ENCODE results near the gene POU4F3. TPM values are rescaled to one million over a fixed set of nuclear protein-coding genes. Genes with fewer than 3 reads are reported as not detected.

POU4F3 gene
- total RNA-seq, 4 donors from 2014 or later = not detected

DNA sequence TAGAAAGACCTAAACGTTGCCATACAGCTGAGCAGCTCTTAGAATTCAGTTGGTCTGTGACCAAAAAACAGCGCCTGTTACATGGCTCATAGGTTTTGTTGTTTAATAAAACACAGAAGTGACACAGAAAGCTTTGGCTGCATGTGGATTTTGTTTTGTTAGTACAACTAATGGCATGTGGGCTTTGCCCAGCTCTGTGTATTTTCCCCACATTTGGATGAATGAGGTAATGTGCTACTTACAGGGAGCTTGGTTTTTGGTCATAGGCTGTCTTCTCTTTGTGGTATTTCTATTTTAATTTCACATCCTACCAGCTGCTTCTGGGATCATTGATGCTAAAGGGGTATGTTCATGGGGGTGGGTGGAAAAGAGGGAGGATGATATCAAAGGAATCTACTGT lies 37.0 kb upstream of the POU4F3 start:
- TF ChIP-seq, protein P1, sequence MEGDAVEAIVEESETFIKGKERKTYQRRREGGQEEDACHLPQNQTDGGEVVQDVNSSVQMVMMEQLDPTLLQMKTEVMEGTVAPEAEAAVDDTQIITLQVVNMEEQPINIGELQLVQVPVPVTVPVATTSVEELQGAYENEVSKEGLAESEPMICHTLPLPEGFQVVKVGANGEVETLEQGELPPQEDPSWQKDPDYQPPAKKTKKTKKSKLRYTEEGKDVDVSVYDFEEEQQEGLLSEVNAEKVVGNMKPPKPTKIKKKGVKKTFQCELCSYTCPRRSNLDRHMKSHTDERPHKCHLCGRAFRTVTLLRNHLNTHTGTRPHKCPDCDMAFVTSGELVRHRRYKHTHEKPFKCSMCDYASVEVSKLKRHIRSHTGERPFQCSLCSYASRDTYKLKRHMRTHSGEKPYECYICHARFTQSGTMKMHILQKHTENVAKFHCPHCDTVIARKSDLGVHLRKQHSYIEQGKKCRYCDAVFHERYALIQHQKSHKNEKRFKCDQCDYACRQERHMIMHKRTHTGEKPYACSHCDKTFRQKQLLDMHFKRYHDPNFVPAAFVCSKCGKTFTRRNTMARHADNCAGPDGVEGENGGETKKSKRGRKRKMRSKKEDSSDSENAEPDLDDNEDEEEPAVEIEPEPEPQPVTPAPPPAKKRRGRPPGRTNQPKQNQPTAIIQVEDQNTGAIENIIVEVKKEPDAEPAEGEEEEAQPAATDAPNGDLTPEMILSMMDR (IDR thresholded peaks at IDR 0.05) = no peak
- no peak for TF ChIP-seq POLR2A (IDR thresholded peaks at IDR 0.05)
- Histone ChIP-seq H3K4me1 (peaks cover 0 to 8% of the 10 kb centered on the region in 2 donors), H3K27ac (no peak overlapping the region), H3K36me3 (no peaks in the 10 kb centered on the region), H3K9me3 (no peaks in the 10 kb centered on the region), H3K27me3 (no peaks in the 10 kb centered on the region), H3K4me3 (replicated peaks in 1 of 3) (no peak overlapping the region)
- DNase-seq = no peak
- intact Hi-C loops (cut with DNase I) = no loop called here
- WGBS, 2 donors = 27 to 28% methylated on average over 2 of the region's 2 CpGs

DNA sequence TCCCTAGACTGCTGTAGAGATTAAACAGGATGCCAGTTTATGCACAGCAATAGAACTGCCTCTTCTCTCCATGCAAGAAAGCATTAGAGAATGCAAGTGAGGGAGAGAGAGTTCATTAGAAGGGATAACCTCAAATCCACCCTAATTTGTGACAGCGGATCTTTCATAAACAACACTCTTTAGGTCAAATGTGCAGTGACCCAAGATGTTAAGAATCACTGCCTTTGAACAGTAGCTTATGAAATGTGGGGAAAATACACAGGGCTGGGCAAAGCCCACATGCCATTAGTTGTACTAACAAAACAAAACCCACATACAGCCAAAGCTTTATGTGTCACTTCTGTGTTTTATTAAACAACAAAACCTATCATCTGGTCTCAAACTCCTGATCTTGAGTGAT lies 36.2 kb upstream of the POU4F3 start:
- Histone ChIP-seq H3K27me3 (no peaks in the 10 kb centered on the region), H3K4me3 (replicated peaks in 1 of 3) (no peak overlapping the region), H3K4me1 (peaks cover 0 to 8% of the 10 kb centered on the region in 2 donors), H3K27ac (no peak overlapping the region), H3K36me3 (no peaks in the 10 kb centered on the region), H3K9me3 (no peaks in the 10 kb centered on the region)
- TF ChIP-seq, protein P1 (IDR thresholded peaks at IDR 0.05) = no peak
- no peak for TF ChIP-seq POLR2A (IDR thresholded peaks at IDR 0.05)
- no peak for DNase-seq
- intact Hi-C loops (cut with DNase I) = no loop called here
- WGBS, 2 donors = 44 to 52% methylated on average over 1 of the region's 1 CpG

DNA sequence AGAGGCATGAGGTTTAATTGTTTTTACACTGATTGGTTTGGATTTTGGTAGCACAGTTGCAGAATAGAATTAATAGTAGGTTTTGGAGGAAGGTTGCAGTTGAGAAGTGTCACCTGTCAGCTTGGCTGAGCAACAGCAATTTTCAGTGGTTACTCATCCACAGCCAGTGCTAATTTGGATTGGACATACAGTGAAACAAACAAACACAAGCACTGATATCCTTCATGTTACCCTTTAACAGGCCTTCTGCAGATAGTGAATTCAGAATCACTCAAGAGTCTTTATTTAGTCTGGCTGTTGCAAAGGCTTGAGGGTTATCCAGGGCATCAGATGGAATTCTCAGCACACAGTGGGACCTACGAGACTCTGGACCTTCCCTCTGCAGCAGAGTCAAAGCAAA lies 31.8 kb upstream of the POU4F3 start:
- intact Hi-C loops (cut with DNase I) = no loop called here
- no peaks in the 10 kb centered on the region for H3K9me3 ChIP-seq
- TF ChIP-seq, protein P1 (IDR thresholded peaks at IDR 0.05) = no peak
- TF ChIP-seq POLR2A (IDR thresholded peaks at IDR 0.05) = no peak
- WGBS, 2 donors = 35 to 41% methylated on average over 1 of the region's 1 CpG
- no peak for DNase-seq
- peaks cover 0 to 3% of the 10 kb centered on the region in 2 donors for H3K4me1 ChIP-seq
- no peak overlapping the region for H3K4me3 ChIP-seq (replicated peaks in 1 of 3)
- H3K36me3 ChIP-seq = no peaks in the 10 kb centered on the region
- no peaks in the 10 kb centered on the region for H3K27me3 ChIP-seq
- H3K27ac ChIP-seq = no peak overlapping the region

DNA sequence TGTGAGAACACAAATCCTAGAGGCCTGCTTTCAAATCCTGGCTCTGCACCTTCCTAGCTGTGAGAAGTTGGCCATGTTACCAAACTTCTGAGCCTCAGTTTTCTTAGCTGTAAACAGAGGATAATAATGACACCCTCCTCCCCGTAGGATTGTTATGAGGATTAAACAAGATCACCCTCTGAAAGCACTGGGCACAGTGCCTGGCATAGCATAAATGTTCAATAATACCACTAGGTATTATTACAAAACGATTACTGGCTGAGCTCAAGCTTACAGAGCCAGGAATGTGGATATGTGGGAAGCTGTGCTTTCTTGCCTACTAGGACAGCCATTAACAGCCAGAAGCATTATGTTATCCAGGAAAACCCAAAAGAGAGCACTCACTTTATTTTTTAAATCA lies 30.8 kb upstream of the POU4F3 start:
- no peak for DNase-seq
- no peaks in the 10 kb centered on the region for H3K27me3 ChIP-seq
- intact Hi-C loops (cut with DNase I) = no loop called here
- no peaks in the 10 kb centered on the region for H3K4me1 ChIP-seq
- H3K36me3 ChIP-seq = no peaks in the 10 kb centered on the region
- TF ChIP-seq, protein P1 (IDR thresholded peaks at IDR 0.05) = no peak
- no peak for TF ChIP-seq POLR2A (IDR thresholded peaks at IDR 0.05)
- no peak overlapping the region for H3K27ac ChIP-seq
- WGBS, 2 donors = 72 to 82% methylated on average over 2 of the region's 2 CpGs
- H3K4me3 ChIP-seq (replicated peaks in 1 of 3) = no peak overlapping the region
- no peaks in the 10 kb centered on the region for H3K9me3 ChIP-seq

DNA sequence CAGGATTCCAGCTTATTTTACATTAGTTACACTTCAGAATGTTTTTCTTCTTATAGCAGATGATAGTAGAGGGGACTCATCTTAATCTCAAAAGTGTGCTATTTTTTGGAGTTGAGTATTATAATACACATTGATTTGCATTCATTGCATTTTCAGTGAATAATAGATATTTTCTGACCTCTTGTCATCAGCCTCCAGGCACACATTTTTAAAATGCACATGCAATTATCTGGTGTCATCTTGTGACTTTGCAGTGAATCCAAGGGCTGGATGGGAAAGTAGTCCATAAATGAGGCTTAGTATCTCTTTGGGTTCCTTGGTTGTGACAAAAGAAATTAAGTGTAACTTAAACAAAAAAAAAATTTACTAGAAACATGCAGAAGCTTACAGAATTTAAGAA lies 28.1 kb upstream of the POU4F3 start:
- H3K9me3 ChIP-seq = no peaks in the 10 kb centered on the region
- no peak for DNase-seq
- H3K36me3 ChIP-seq = no peaks in the 10 kb centered on the region
- no peaks in the 10 kb centered on the region for H3K27me3 ChIP-seq
- no peaks in the 10 kb centered on the region for H3K4me1 ChIP-seq
- intact Hi-C loops (cut with DNase I) = no loop called here
- H3K27ac ChIP-seq = no peak overlapping the region
- H3K4me3 ChIP-seq (replicated peaks in 1 of 3) = no peak overlapping the region
- no peak for TF ChIP-seq POLR2A (IDR thresholded peaks at IDR 0.05)
- TF ChIP-seq, protein P1 (IDR thresholded peaks at IDR 0.05) = no peak
